IPS-20b (cell line): ENCODE results near the gene PRSS58.

Experiments
- H3K27ac ChIP-seq: one replicate; pipeline ENCODE4 v1.5.1; 2013; ENCODE audit warnings: low read length
- H3K27me3 ChIP-seq: 2 replicates; pipeline ENCODE4 v1.6.1; 2013; ENCODE audit warnings: mild to moderate bottlenecking, low read length, inconsistent platforms; ENCODE audit not compliant: insufficient read depth
- H3K36me3 ChIP-seq: 2 replicates; pipeline ENCODE4 v1.6.1; 2013; ENCODE audit warnings: low read depth, mild to moderate bottlenecking, inconsistent platforms, low read length, moderate library complexity; ENCODE audit not compliant: insufficient read depth
- H3K4me1 ChIP-seq: 2 replicates; pipeline ENCODE4 v1.6.1; 2013; ENCODE audit warnings: mild to moderate bottlenecking, control low read depth, inconsistent platforms, low read length, moderate library complexity; ENCODE audit not compliant: insufficient read depth
- H3K4me3 ChIP-seq: 2 replicates; pipeline ENCODE4 v1.5.1; 2013; ENCODE audit warnings: mild to moderate bottlenecking, low read length, inconsistent platforms
- H3K9ac ChIP-seq: 2 replicates; pipeline ENCODE4 v1.6.1; 2013; ENCODE audit warnings: low read depth, mild to moderate bottlenecking, inconsistent platforms, low read length, moderate library complexity
- H3K9me3 ChIP-seq: 2 replicates; pipeline ENCODE4 v1.6.1; 2013; ENCODE audit warnings: mild to moderate bottlenecking, low read depth, low read length, inconsistent platforms; ENCODE audit not compliant: insufficient read depth

Gene PRSS58

GRCh38 chr7:142275028-142275427, 17.2 kb upstream of the PRSS58 start:
- H3K4me3 ChIP-seq, result no peak overlapping the region
- no peak overlapping the region for H3K27ac ChIP-seq
- peaks cover 9% of the 10 kb centered on the region for H3K9me3 ChIP-seq
- no peaks in the 10 kb centered on the region for H3K4me1 ChIP-seq
- H3K9ac ChIP-seq, result no peak overlapping the region
- H3K27me3 ChIP-seq, result no peaks in the 10 kb centered on the region
- H3K36me3 ChIP-seq, result no peaks in the 10 kb centered on the region

GRCh38 chr7:142272841-142273240, 15.0 kb upstream of the PRSS58 start:
- Histone ChIP-seq H3K27me3 (no peaks in the 10 kb centered on the region), H3K9me3 (peaks cover 9% of the 10 kb centered on the region), H3K4me3 (no peak overlapping the region), H3K9ac (no peak overlapping the region), H3K27ac (no peak overlapping the region), H3K4me1 (no peaks in the 10 kb centered on the region), H3K36me3 (no peaks in the 10 kb centered on the region)

- Histone ChIP-seq H3K9me3 (peaks cover 2% of the 10 kb centered on the region), H3K27ac (no peak overlapping the region), H3K9ac (no peak overlapping the region), H3K27me3 (no peaks in the 10 kb centered on the region), H3K4me3 (no peak overlapping the region), H3K36me3 (no peaks in the 10 kb centered on the region), H3K4me1 (no peaks in the 10 kb centered on the region)
Measured at GRCh38 chr7:142263598-142264380, 5.9 kb upstream of the PRSS58 start.

GRCh38 chr7:142250705-142251104, 7.2 kb downstream of the PRSS58 start:
- Histone ChIP-seq H3K9me3 (no peaks in the 10 kb centered on the region), H3K9ac (no peak overlapping the region), H3K4me3 (no peak overlapping the region), H3K4me1 (no peaks in the 10 kb centered on the region), H3K36me3 (no peaks in the 10 kb centered on the region), H3K27ac (no peak overlapping the region), H3K27me3 (no peaks in the 10 kb centered on the region)

DNA sequence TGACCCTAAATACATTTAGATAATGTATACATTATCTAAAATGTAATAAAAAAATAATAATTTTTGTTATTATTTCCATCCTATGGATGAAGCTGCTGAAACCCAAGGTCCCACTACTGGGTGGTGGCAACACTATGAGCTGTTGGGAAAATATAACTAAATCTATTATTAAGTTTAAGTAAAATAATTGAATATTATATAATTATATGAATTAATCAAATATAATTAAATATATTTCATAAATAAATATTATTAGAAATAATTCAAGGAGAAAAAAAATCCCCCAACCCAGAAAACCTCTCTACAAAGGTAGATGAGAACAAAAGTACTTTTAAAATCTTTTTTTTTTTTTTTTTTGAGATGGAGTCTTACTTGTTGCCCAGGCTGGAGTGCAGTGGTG, 7.9 kb downstream of the PRSS58 start:
- Histone ChIP-seq H3K9me3 (no peaks in the 10 kb centered on the region), H3K27ac (no peak overlapping the region), H3K36me3 (no peaks in the 10 kb centered on the region)

DNA sequence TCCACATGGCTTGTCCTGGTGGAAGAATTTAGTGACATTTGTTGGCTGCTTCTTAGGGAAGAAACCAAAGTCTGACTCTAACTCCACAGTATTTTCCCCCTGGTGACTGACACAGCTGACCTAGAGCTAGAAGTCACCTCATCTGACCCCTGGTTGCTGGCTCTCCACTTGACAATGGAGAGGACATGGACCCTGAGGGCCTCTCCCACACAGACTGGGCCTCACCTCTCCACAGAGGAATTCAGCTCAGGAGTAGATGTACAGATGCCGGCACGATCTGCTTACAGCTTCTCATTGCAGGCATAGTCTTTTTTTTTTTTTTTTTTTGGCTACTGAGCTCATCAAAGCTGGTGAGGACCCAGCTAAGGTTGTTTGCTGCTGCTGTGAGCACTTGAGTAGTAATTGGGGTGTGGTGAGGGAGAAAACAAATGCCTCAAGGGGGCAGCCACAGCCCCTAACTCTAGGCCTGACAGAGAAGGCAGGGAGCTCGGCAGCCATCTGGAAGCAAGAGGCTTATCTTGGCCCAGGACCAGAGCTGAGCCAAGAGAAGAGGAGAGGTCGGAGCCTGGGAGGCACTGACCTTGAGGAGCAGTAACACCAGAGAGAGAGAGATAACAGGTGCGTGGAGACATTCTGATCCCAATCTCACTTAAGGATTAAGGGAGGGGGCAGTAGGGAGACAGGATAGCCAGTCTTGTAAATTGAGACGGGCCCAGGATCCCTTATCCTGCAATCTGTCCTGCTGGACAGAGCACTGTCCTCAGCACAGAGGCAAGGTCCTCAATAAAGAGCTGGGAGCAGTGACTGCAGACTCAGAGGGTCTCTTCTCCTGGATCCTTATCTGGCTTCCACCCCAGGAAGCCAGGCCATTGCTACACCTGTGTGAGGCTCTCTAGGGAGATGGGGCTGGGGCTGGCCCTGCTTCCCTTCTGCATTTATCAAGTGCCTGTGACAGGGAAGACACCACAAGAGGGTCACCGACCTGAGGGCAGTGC, 9.4 kb downstream of the PRSS58 start:
- H3K27ac ChIP-seq, result no peak overlapping the region
- no peak overlapping the region for H3K9ac ChIP-seq
- no peaks in the 10 kb centered on the region for H3K27me3 ChIP-seq
- H3K4me1 ChIP-seq, result no peaks in the 10 kb centered on the region
- H3K4me3 ChIP-seq, result no peak overlapping the region
- H3K36me3 ChIP-seq, result no peaks in the 10 kb centered on the region
- no peaks in the 10 kb centered on the region for H3K9me3 ChIP-seq

More for the DNA sequence above, 7.9 kb downstream of the PRSS58 start:
- no peaks in the 10 kb centered on the region for H3K27me3 ChIP-seq
- H3K4me3 ChIP-seq, result no peak overlapping the region
- H3K9ac ChIP-seq, result no peak overlapping the region
- no peaks in the 10 kb centered on the region for H3K4me1 ChIP-seq

GRCh38 chr7:142243823-142244222, 14.0 kb downstream of the PRSS58 start:
- Histone ChIP-seq H3K4me3 (no peak overlapping the region), H3K36me3 (no peaks in the 10 kb centered on the region), H3K27ac (no peak overlapping the region), H3K4me1 (no peaks in the 10 kb centered on the region), H3K27me3 (no peaks in the 10 kb centered on the region), H3K9ac (no peak overlapping the region), H3K9me3 (no peaks in the 10 kb centered on the region)

GRCh38 chr7:142240546-142240945, 17.3 kb downstream of the PRSS58 start:
- Histone ChIP-seq H3K36me3 (no peaks in the 10 kb centered on the region), H3K9ac (no peak overlapping the region), H3K4me1 (no peaks in the 10 kb centered on the region), H3K27ac (no peak overlapping the region), H3K9me3 (no peaks in the 10 kb centered on the region), H3K4me3 (no peak overlapping the region), H3K27me3 (no peaks in the 10 kb centered on the region)

- Histone ChIP-seq H3K4me1 (no peaks in the 10 kb centered on the region), H3K4me3 (no peak overlapping the region), H3K9me3 (peaks cover 3% of the 10 kb centered on the region; the same call in 1 of the 2 replicates), H3K27ac (no peak overlapping the region), H3K9ac (no peak overlapping the region), H3K27me3 (no peaks in the 10 kb centered on the region), H3K36me3 (no peaks in the 10 kb centered on the region)
Measured at GRCh38 chr7:142231716-142232115, 26.1 kb downstream of the PRSS58 start.

DNA sequence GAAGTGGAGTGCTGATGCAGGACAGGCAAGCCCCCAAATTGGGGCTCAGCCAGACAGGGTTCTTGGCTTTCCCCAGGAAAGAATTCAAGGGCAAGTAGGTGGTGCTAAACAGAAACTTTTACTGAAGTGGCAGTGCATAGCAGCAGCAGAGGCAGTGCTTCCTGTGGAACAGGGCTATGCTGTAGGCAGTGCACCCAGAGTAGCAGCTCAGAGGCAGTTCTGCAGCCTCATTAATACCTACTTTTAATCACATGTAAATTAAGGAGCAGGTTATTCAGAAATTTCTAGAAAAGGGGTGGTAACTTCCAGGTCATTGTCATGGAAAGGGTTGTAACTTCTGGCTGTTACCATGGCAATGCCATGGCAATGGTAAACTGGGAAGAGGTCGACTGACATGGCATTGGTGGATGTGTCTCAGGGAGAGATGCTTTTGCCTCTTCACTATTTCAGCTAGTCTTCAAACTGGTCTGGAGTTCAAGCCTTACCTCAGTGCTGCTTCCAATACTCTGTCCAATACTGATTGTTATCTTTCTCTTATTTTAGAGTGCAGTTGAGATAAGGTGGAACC, 29.2 kb downstream of the PRSS58 start:
- no peak overlapping the region for H3K4me3 ChIP-seq
- H3K9me3 ChIP-seq, result peaks cover 3% of the 10 kb centered on the region; the same call in 1 of the 2 replicates
- H3K9ac ChIP-seq, result no peak overlapping the region
- H3K27me3 ChIP-seq, result no peaks in the 10 kb centered on the region
- H3K27ac ChIP-seq, result no peak overlapping the region
- H3K4me1 ChIP-seq, result no peaks in the 10 kb centered on the region
- H3K36me3 ChIP-seq, result no peaks in the 10 kb centered on the region
